Measurements from ENCODE around the gene SLC7A14.

SLC7A14 gene

GRCh38 chr3:170467571-170468147, 118.2 kb downstream of the SLC7A14 start:
- no peak overlapping the region for H3K27ac Mint-ChIP-seq (ENCODE audit: low read depth)
- H3K4me3 Mint-ChIP-seq = no peak overlapping the region
- DNase-seq (ENCODE audit: low spot score in 2 of 2) (no peak), ATAC-seq (replicated peaks; ENCODE audit: extremely low read depth, poor library complexity, severe bottlenecking) (no peak)
- H3K9me3 Mint-ChIP-seq = no peaks in the 10 kb centered on the region
- no peaks in the 10 kb centered on the region for H3K4me1 Mint-ChIP-seq
- peaks cover 2% of the 10 kb centered on the region for H3K36me3 Mint-ChIP-seq (ENCODE audit: insufficient read depth)
- H3K27me3 Mint-ChIP-seq = peaks cover 56% of the 10 kb centered on the region

GRCh38 chr3:170467007-170467406, 118.9 kb downstream of the SLC7A14 start:
- Mint-ChIP-seq H3K4me1 (no peaks in the 10 kb centered on the region), H3K4me3 (no peak overlapping the region), H3K27me3 (peaks cover 58% of the 10 kb centered on the region), H3K36me3 (ENCODE audit: insufficient read depth) (no peaks in the 10 kb centered on the region), H3K9me3 (no peaks in the 10 kb centered on the region), H3K27ac (ENCODE audit: low read depth) (no peak overlapping the region)
- ATAC-seq (replicated peaks; ENCODE audit: extremely low read depth, poor library complexity, severe bottlenecking) (no peak), DNase-seq (ENCODE audit: low spot score in 2 of 2) (no peak)

DNA sequence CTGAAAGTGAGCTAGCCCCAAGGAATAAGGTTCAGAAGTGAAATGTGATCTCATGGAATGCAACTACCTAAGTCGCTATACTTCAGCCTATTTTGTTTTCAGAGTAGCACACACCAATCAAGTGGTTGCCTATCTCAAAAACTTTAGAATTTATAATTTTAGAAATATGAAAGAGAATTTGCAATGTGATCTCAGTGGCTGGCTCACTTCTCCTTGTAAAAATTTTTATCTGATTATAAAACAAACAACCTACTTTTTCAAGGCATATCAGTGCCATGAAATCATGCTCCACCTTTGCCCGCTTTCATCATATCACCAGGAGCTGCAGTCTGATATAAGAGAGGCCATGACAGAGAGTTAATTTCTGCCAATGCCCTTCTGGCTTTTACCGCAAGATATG, 119.9 kb downstream of the SLC7A14 start:
- Mint-ChIP-seq H3K36me3 (ENCODE audit: insufficient read depth) (no peaks in the 10 kb centered on the region), H3K27me3 (peaks cover 54% of the 10 kb centered on the region), H3K9me3 (no peaks in the 10 kb centered on the region), H3K4me3 (no peak overlapping the region), H3K27ac (ENCODE audit: low read depth) (no peak overlapping the region), H3K4me1 (no peaks in the 10 kb centered on the region)
- ATAC-seq (replicated peaks; ENCODE audit: extremely low read depth, poor library complexity, severe bottlenecking) (no peak), DNase-seq (ENCODE audit: low spot score in 2 of 2) (no peak)

DNA sequence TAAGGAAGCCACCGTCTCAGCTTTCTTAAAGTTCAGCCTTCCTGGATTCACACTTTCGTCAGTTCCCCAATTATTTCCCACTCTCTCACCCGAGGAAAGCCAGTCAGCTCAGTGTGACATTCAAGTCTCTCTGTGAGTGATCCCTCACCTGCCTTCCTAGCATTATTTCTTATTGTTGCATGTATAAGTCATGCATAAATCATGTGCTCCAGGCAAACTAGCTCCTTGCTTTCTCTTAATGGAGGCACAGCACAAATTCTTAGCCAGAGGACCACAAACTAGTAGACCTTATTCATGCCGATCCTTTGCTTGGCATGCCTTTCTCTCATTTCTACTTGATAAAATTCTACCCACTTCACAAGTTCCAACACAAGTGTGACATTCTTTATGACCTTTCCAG, 122.9 kb downstream of the SLC7A14 start:
- no peak overlapping the region for H3K4me3 Mint-ChIP-seq
- no peak overlapping the region for H3K27ac Mint-ChIP-seq (ENCODE audit: low read depth)
- ATAC-seq (replicated peaks; ENCODE audit: extremely low read depth, poor library complexity, severe bottlenecking) = no peak
- no peak for DNase-seq (ENCODE audit: low spot score in 2 of 2)
- no peaks in the 10 kb centered on the region for H3K4me1 Mint-ChIP-seq
- H3K9me3 Mint-ChIP-seq = no peaks in the 10 kb centered on the region
- no peaks in the 10 kb centered on the region for H3K36me3 Mint-ChIP-seq (ENCODE audit: insufficient read depth)
- peaks cover 38% of the 10 kb centered on the region for H3K27me3 Mint-ChIP-seq

DNA sequence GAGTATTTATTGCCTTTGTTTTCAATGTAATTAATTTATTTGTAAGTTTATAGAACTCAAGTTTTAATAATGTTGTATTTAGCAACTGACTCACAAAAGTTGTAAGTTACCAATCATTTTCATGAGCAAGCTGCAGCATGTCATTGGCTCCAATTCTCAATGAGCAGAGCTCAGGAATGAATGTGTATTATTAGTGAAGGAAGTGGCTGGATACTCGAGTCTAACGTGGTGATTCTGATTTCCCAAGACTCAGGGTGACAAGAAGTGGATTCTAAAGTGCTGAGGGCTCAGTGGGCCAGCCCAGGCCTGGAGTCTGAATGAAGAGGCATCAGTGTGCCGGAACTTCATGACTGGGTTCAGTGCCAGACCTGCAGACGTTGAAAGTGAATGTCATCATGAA, 127.6 kb downstream of the SLC7A14 start:
- Mint-ChIP-seq H3K27me3 (peaks cover 56% of the 10 kb centered on the region), H3K4me1 (no peaks in the 10 kb centered on the region), H3K36me3 (ENCODE audit: insufficient read depth) (no peaks in the 10 kb centered on the region), H3K9me3 (no peaks in the 10 kb centered on the region), H3K4me3 (no peak overlapping the region), H3K27ac (ENCODE audit: low read depth) (no peak overlapping the region)
- DNase-seq (ENCODE audit: low spot score in 2 of 2) = no peak
- no peak for ATAC-seq (replicated peaks; ENCODE audit: extremely low read depth, poor library complexity, severe bottlenecking)

DNA sequence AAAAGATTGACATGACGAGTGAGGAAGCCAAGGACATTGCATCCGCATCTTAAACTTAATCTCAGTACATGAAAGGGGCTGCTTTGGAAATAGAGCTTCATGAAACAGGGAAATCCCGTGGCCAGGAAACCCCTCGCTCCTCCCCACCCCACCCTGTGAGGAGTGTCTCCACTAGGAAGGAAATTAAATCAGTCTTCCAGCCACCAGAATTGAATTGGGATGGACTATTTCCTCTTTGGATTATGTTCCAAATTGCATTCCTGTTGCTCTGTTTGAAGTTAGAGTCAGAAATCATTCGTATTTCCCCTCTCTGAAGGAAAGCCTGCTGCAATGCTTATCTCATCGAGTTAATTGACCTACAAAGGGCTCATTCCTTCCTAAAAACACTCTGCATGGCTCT, 131.4 kb downstream of the SLC7A14 start:
- no peak overlapping the region for H3K27ac Mint-ChIP-seq (ENCODE audit: low read depth)
- no peaks in the 10 kb centered on the region for H3K9me3 Mint-ChIP-seq
- H3K27me3 Mint-ChIP-seq = peaks cover 39% of the 10 kb centered on the region

DNA sequence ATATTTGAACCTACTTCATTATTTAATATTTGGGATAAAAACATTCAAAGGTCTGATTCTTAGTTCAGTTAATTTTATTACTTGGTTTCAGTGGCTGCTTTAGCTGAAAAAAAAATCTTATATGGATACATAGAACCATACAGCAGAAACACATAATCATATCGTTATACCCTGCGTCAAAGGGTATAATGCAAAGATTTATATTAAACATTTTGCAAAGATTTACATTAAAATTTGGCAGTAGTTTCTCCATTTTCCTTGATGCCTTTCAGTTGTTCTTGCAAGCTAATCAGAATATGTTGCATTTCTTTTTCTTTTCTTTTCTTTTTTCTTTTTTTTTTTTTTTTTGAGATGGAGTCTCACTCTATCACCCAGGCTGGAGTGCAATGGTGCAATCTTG, 135.8 kb downstream of the SLC7A14 start:
- H3K27me3 Mint-ChIP-seq = peaks cover 22% of the 10 kb centered on the region
- H3K9me3 Mint-ChIP-seq = no peaks in the 10 kb centered on the region
- no peak overlapping the region for H3K4me3 Mint-ChIP-seq
- H3K36me3 Mint-ChIP-seq (ENCODE audit: insufficient read depth) = no peaks in the 10 kb centered on the region
- H3K27ac Mint-ChIP-seq (ENCODE audit: low read depth) = peak overlapping the region; percentile 41
- DNase-seq (ENCODE audit: low spot score in 2 of 2) (no peak), ATAC-seq (replicated peaks; ENCODE audit: extremely low read depth, poor library complexity, severe bottlenecking) (no peak)
- no peaks in the 10 kb centered on the region for H3K4me1 Mint-ChIP-seq

More for the DNA sequence above, 131.4 kb downstream of the SLC7A14 start:
- Mint-ChIP-seq H3K36me3 (ENCODE audit: insufficient read depth) (no peaks in the 10 kb centered on the region), H3K4me3 (no peak overlapping the region), H3K4me1 (no peaks in the 10 kb centered on the region)
- ATAC-seq (replicated peaks; ENCODE audit: extremely low read depth, poor library complexity, severe bottlenecking) (no peak), DNase-seq (ENCODE audit: low spot score in 2 of 2) (no peak)

GRCh38 chr3:170448584-170448983, 137.3 kb downstream of the SLC7A14 start:
- H3K27ac Mint-ChIP-seq (ENCODE audit: low read depth) = no peak overlapping the region
- H3K4me1 Mint-ChIP-seq = no peaks in the 10 kb centered on the region
- H3K36me3 Mint-ChIP-seq (ENCODE audit: insufficient read depth) = no peaks in the 10 kb centered on the region
- peaks cover 7% of the 10 kb centered on the region for H3K27me3 Mint-ChIP-seq
- H3K4me3 Mint-ChIP-seq = no peak overlapping the region
- no peaks in the 10 kb centered on the region for H3K9me3 Mint-ChIP-seq
- ATAC-seq (replicated peaks; ENCODE audit: extremely low read depth, poor library complexity, severe bottlenecking) (no peak), DNase-seq (ENCODE audit: low spot score in 2 of 2) (no peak)

- Mint-ChIP-seq H3K4me3 (no peak overlapping the region), H3K9me3 (no peaks in the 10 kb centered on the region), H3K4me1 (no peaks in the 10 kb centered on the region), H3K27ac (ENCODE audit: low read depth) (no peak overlapping the region), H3K27me3 (peaks cover 43% of the 10 kb centered on the region), H3K36me3 (ENCODE audit: insufficient read depth) (peaks cover 3% of the 10 kb centered on the region)
- ATAC-seq (replicated peaks; ENCODE audit: extremely low read depth, poor library complexity, severe bottlenecking) (no peak), DNase-seq (ENCODE audit: low spot score in 2 of 2) (no peak)
Observed at GRCh38 chr3:170443457-170443856, 142.4 kb downstream of the SLC7A14 start.

DNA sequence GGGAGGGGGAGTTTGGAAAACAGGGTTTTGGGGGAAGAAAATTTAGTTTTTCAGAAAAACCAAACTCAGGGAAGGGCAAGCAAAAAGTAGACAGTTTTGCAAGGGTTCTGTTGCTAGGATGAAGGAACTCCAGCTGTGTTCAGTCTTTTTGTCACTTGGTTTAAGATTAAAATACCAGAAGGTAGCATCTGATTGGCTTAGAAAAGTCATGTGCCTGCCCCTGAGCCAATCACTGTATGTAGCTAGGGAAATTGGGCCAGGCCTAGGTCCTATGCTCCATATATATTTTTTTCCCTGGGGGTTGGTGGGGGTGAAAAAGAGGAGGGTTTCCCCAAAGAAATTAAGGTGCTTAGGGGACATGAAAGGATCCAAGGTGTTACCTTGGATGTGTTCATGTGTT, 142.9 kb downstream of the SLC7A14 start:
- DNase-seq (ENCODE audit: low spot score in 2 of 2) (no peak), ATAC-seq (replicated peaks; ENCODE audit: extremely low read depth, poor library complexity, severe bottlenecking) (no peak)
- no peaks in the 10 kb centered on the region for H3K4me1 Mint-ChIP-seq
- H3K36me3 Mint-ChIP-seq (ENCODE audit: insufficient read depth) = peaks cover 5% of the 10 kb centered on the region
- no peak overlapping the region for H3K4me3 Mint-ChIP-seq
- no peaks in the 10 kb centered on the region for H3K9me3 Mint-ChIP-seq
- H3K27ac Mint-ChIP-seq (ENCODE audit: low read depth) = no peak overlapping the region
- H3K27me3 Mint-ChIP-seq = peaks cover 40% of the 10 kb centered on the region

DNA sequence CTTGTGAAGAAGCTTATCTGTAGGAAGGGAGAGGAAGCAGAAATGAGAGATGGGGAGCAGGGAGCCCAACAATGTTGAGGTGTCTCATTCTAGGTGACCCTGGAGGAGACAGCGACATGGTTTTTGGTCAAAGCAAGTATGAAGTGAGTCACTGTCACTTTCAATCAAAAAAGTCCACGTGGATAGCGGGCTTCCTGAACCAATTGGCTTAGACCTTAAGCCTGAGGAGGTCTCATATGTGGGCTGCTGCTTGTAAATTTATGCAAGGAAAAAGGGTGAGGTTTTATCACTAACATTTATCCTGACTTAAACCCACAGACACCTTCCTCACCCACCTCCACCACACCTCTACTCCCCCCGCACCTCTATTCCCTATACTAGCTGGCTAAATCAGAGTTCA, 144.5 kb downstream of the SLC7A14 start:
- Mint-ChIP-seq H3K27me3 (peaks cover 44% of the 10 kb centered on the region), H3K27ac (ENCODE audit: low read depth) (no peak overlapping the region), H3K4me3 (no peak overlapping the region), H3K36me3 (ENCODE audit: insufficient read depth) (peaks cover 5% of the 10 kb centered on the region), H3K9me3 (no peaks in the 10 kb centered on the region), H3K4me1 (no peaks in the 10 kb centered on the region)
- DNase-seq (ENCODE audit: low spot score in 2 of 2) (no peak), ATAC-seq (replicated peaks; ENCODE audit: extremely low read depth, poor library complexity, severe bottlenecking) (no peak)

DNA sequence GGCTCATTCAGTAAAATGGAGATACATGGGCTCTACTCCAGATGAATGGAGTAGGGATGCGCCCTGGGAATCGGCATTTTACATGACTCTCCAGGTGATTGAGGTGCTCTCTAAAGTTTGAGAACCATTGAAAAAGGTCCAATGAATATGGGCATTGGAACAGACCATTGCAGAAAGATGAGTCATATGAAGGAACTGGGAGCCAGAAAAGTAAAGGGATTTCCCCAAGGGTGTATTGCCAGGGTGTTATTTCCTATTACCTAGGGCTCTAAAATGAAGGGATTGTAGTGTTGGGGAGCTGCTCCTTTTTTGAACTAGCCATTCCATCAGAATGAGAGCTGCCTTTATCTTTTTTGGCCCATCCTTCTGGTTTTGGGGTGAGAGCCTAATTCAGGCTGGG, 145.5 kb downstream of the SLC7A14 start:
- no peaks in the 10 kb centered on the region for H3K4me1 Mint-ChIP-seq
- H3K27me3 Mint-ChIP-seq = peaks cover 44% of the 10 kb centered on the region
- peaks cover 5% of the 10 kb centered on the region for H3K36me3 Mint-ChIP-seq (ENCODE audit: insufficient read depth)
- H3K9me3 Mint-ChIP-seq = no peaks in the 10 kb centered on the region
- no peak overlapping the region for H3K27ac Mint-ChIP-seq (ENCODE audit: low read depth)
- H3K4me3 Mint-ChIP-seq = no peak overlapping the region
- DNase-seq (ENCODE audit: low spot score in 2 of 2) (no peak), ATAC-seq (replicated peaks; ENCODE audit: extremely low read depth, poor library complexity, severe bottlenecking) (no peak)

DNA sequence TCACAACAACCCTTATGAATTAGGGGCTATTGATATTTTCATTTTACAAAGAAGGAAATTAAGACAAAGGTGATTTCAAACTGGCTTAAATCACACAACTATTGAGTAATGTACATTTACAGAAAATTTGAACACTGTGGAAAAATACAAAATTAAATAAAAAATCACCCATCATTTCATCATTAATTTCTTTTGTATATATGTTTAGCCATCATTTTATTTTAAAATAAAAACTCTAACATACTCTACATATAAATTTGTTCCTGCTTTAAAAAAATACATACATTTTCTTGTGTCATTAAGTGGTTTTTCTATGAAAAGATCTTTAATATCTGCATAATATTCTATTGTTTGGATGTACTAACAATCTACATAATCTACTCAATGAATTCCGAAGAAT, 147.0 kb downstream of the SLC7A14 start:
- no peaks in the 10 kb centered on the region for H3K9me3 Mint-ChIP-seq
- no peaks in the 10 kb centered on the region for H3K4me1 Mint-ChIP-seq
- H3K27ac Mint-ChIP-seq (ENCODE audit: low read depth) = no peak overlapping the region
- no peak overlapping the region for H3K4me3 Mint-ChIP-seq
- no peak for DNase-seq (ENCODE audit: low spot score in 2 of 2)
- no peak for ATAC-seq (replicated peaks; ENCODE audit: extremely low read depth, poor library complexity, severe bottlenecking)
- H3K27me3 Mint-ChIP-seq = peaks cover 44% of the 10 kb centered on the region
- peaks cover 5% of the 10 kb centered on the region for H3K36me3 Mint-ChIP-seq (ENCODE audit: insufficient read depth)
